Stimulated activated CD8-positive, alpha-beta memory T cell treated with anti-CD3 and anti-CD28 coated beads, Interleukin-12 subunit alpha, Interleukin-12 subunit beta, amount 100 ng/mL, for 1 hour (primary cell): ENCODE measurements around the gene CNGB1.
"Not testable (repeated sequence)": the region's sequence is repeated elsewhere in the genome, so short reads cannot be mapped to it uniquely, and the experiment has no call there.

ENCODE experiments used
- DNase-seq: peaks from one replicate; pipeline ENCODE4 v3.0.0-alpha.2; 2020; ENCODE audit warnings: low read depth

CNGB1 gene

DNA sequence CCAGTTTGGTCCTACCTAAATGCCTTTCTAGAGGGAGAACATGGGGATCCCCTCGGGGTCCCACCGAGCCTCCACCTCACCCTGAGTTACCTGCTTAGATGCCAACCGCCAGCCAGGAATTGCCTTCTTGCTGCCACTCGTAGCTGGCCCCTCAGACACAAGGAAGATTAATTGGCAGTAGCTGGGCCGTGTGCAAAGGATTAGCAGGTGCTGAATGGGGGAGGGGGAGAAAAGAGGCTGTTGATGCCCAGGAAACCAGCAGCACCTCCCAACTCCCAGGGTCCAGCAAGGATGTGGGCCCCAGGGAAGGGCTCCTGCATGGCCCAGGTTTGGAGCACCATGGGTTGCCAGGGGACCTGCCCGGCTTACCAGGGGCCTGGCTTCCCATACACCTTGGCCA lies at the start of gene CNGB1:
TSS of gene CNGB1 (minus strand) at position 159 of the 400 bp plus-strand sequence. CDS start 3,842 bp downstream, outside the sequence.
- no peak for DNase-seq

DNA sequence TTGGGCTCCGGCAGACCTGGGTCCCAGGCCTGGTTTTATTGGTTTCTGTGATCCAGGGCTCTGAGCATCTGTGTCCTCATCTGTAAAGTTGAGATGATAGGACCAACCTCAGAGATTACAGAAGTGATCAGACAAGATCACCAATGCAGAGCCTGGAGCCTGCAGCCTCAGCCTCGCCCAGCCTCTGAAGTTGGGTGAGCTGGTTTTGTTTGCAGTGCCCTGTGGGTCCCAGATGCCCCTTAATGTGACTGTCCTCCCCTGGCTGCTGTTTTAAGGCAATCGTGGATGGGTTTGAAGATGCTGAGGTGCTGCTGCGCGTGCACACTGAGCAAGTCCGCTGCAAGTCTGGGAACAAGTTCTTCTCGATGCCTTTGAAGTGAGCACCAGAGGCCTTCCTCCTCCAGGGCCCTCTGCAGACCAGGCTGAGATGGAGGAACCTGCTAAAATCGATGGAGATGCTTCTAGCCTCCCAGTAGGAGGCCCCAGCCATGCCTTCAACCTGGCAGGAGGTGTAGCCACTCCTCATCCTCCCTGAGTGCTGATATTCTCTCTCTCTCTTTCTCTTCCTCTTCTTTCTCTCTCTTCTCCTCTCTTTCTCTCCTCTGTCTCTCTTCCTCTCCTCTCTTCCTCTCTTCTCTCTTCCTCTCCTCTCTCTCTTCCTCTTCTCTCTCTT lies 49.1 kb upstream of the CNGB1 start:
- DNase-seq = no peak

DNA sequence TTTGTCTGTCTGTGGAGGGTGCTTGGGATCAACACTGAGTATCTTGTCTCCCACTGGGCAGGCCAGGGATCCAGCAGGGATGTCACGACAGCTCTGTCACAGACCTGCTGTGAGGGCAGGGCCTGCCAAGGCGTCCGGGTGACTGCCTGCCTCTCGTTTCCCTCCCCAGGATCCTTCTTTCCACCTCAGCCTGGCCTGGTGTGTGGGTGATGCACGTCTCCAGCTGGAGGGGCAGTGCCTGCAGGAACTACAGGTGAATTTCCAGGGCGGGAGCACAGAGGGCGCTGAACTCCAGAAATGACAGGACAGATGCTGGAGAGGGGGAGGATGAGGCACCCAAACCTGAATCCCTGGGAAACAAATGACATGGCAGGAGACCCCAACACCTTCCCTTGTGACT lies 47.9 kb upstream of the CNGB1 start:
- no peak for DNase-seq

DNA sequence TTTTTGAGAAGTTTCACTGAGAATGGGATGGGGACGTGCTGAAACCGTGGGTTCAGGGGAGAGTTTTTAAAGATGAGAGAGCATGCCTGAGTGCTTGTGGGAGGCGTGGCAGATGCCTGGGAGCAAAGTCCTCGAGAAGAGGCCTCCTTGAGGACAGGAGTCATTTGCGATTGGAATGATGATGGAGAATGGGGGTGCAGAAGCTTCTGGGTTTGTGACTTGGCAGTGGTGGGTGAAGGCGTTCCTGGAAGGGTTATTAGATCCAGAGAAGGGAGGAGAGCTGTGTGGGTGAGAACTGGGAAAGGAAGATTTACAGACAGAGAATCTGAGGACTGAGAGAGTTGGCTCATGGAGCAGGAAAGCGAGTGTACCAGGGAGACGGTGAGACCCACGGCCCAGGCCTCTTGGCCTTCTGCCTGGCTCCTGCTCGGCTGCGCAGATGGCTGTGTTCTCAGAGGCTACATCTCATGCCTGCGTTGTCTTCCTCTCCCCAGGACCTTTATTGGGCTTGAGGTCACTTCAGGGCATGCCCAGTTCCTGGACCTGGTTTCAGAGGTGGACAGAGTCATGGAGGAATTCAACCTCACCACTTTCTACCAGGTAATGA lies 46.0 kb upstream of the CNGB1 start:
- DNase-seq = no peak

DNA sequence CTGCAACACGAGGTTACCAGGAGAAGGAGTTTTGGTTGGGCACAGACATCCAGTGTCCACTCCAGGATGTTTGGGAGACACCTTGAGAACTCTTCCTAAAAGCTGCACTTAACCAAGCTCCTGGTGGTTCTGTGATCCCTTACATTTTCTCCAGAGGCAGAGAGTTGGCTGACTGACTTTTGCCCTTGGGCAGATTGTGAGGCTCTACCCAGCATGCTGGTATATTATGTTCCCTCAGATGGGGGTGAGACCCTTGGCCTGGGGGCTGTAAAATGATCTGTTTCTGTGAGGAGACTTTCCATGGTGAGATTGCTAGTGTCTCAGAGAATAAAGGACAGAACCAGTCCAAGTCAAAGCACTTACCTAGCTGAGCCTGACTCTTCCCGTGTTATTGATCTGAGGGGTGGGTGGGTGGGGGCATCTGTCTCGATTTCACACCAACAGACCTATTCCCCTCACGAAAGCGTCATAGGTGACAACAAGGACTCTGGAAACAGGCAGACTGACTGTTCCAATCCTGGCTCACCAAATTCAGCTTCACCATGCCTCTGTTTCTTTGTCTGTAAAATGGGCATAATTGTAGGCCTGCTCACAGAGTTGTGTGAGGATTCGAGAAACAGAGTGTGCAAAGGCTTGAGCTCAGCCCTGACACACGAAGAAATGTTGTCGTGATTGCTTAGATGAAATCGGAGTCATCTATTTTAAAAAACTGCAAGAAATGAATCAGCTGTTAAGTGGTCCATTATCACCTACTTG lies 42.5 kb upstream of the CNGB1 start:
- no peak for DNase-seq

DNA sequence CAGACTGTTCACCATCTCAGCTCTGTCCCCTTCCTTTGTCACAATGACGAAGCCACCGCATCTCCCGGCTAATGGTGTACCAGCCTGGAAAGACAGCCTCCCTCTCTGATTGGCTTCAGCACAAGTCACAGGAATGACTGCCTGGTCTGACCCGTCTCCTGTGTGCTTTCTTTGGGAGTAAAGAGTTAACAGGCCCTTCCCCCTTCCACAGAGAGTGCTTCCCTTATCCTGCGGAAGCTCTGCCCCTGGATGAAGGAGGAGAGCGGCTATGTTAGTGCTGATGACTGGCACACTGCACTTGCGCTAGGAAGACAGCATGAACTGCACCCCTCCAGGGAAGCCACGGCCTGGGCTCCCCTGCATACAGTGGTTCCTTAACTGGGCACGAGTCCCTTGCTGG lies 41.6 kb upstream of the CNGB1 start:
- DNase-seq = no peak

DNA sequence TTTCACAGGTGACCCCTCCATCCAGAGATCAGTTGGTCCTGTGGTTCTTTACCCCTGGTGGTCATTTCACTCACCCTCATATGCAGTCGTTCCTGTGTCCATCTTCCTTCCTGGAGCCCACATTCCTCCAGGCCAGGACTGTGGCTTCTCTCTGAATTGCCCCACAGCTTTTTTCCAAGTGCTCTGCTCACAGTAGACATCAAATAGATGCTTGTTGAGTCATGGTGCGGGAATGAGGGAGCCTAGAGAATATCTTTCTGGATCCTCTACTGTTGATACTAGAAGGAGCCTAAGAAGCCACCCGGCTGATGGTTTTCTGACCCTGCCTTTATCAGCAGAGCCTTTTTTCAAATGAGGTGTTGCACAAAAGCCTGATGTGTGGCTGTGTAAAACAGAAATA lies 40.7 kb upstream of the CNGB1 start:
- DNase-seq = no peak

DNA sequence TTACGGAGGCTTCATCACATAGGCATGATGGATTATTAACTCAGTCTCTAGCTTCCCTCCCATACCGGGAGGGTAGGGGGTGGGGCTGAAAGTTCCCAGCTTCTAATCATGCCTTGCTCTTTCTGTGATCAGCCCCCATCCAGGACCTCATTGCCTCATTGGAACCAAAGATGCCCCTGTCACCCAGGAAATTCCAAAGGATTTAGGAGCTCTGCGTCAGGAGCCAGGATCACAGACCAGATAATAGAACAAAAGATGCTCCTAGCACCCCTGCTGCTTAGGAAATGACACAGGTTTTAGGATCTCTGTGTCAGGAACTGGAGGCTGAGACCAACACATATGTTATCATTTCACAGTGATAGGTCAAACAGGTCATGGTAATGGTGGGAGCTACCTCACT lies 40.0 kb upstream of the CNGB1 start:
- DNase-seq = no peak

DNA sequence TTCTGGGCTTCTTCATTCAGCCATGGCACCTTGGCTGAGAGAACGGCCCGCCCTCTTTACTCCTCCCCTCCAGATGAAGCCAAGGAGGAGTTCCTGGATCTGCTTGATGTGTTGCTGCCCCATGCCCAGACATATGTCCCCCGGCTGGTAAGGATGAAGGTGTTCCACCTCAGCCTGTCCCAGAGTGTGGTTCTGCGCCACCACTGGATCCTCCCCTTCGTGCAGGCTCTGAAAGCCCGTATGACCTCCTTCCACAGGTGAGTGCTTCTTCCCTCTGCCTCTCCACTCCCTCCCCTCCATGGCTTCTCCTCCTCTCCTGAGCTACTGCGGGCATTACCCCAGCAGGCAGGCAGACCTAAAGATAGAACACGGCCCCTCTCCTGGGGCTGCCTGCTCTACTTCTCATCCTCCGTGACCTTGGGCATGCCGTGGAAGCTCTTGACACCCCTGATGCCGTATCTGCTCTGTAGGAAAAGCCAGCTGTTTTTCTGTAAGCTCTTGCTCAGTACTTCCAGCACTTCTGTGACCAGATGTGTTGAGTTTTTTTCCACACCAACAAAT lies 39.0 kb upstream of the CNGB1 start:
- no peak for DNase-seq

DNA sequence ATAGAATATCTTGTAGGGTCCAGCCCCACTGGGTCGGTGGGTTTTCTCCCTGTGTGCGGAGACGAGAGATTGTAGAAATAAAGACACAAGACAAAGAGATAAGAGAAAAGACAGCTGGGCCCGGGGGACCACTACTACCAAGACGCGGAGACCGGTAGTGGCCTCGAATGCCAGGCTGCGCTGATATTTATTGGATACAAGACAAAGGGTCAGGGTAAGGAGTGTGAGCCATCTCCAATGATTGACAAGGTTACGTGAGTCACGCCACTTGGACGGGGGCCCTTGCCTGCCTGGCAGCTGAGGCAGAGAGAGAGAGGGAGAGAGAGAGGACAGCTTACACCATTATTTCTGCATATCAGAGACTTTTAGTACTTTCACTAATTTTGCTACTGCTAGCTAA lies 33.8 kb upstream of the CNGB1 start:
- not testable (repeated sequence) for DNase-seq

DNA sequence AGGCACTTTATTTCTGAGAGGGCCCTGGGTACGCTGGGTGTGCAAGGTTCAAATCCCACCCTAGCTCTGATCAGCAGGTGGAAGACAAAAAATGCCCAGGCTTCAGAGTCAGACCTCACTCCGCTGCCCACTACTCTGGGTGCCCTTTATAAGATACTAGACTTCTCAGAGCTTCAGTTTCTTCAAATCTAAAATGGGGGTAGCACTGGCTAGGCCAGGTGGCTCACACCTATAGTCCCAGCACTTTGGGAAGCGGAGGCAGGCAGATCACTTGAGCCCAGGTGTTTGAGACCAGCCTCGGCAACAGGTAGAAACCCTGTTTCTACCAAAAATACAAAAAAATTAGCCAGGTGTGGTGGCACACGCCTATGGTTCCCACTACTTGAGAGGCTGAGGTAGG lies 32.0 kb upstream of the CNGB1 start:
- DNase-seq = no peak

DNA sequence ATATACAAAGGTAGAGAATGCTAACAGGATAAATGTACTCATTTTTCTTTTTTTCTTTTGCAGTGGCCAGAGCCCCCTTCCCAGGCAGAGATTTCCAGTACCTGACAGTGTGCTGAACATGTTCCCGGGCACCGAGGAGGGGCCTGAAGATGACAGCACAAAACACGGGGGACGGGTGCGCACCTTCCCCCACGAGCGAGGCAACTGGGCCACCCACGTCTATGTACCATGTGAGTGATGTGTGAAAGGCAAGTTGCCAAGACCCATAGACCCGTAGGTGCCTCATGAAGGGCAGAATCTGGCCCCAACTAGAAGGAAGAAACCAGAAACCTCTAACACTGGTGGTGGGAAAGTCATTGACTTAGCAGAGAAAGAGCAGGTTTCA lies 31.5 kb upstream of the CNGB1 start:
- no peak for DNase-seq

DNA sequence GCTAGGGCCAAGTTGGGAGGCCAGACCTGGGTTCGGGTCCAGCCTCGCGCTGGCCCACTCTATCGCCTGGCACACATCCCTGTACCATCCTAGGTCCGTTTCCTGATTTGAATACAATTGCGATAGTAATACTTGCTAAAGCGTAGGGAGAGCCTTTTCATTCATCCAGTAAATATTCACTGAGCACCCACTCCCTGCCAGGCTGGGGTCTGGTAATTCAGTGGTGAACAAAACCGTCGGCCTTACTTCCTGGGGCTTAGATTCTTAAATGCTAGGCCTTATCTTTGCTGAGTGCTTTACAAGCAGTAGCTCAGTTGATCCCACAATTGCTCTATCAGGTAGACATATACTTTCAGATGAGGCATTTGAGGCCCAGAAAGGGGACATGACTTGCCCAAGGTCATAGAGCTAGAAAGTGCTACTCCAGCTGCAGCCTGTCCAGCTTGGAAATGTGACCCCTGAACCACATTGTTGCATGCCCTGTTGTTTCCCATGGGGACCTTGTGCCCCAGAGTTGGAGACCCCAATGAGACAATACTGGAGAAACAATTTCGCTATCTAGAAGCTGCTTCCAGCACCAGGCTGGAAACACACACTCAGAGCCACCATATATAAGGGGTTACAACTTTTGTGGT lies 31.0 kb upstream of the CNGB1 start:
- DNase-seq = no peak

DNA sequence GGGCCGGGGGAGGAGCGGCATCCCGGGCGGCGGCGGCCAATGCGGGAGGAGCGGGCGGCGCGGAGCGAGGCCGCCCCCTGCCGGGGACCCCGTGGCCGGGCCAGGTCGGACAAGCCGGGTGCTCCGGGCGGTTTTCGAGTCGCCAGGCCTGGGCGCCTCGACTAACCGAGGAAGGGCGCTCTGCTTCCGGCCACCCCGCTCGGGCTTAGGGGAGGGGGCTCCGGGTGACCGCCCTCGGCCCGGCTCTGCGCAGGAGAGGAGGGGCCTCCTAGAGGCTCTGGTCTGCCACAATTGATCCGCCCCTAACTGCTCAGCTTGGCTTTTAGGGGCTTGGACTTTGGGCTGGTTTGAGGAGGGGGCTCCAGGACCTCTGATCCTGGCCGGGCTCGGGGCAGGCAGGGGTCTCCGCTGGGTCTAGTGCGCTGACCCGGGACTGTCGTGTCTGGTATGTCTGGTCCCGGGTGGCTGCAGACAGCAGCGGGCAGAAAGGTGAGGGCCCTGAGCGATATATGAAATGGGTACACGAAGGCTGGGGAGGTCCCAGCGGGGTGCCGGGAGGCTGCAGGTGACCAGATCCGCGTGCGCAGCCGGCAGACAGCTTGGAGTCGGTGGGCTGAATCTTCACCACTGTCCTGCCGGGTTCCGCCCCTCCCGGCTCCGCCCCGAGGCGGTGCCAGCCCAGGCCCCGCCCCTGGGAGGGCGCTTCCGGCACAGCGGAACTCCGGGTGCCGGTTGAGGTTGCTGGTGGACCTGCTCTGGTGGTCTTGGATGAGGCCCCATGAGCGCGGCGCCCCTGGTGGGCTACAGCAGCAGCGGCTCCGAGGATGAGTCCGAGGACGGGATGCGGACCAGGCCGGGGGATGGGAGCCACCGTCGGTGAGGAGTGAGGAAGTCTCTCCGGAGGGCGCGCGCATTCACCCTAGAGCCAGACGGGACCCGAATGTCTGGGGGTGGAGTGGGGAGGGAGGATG lies 30.1 kb upstream of the CNGB1 start, which contains the start of gene USB1:
TSS of gene USB1 (plus strand) at position 702 of the 971 bp plus-strand sequence. CDS start at position 779, 77 bp downstream.
- peak; percentile 61 for DNase-seq

DNA sequence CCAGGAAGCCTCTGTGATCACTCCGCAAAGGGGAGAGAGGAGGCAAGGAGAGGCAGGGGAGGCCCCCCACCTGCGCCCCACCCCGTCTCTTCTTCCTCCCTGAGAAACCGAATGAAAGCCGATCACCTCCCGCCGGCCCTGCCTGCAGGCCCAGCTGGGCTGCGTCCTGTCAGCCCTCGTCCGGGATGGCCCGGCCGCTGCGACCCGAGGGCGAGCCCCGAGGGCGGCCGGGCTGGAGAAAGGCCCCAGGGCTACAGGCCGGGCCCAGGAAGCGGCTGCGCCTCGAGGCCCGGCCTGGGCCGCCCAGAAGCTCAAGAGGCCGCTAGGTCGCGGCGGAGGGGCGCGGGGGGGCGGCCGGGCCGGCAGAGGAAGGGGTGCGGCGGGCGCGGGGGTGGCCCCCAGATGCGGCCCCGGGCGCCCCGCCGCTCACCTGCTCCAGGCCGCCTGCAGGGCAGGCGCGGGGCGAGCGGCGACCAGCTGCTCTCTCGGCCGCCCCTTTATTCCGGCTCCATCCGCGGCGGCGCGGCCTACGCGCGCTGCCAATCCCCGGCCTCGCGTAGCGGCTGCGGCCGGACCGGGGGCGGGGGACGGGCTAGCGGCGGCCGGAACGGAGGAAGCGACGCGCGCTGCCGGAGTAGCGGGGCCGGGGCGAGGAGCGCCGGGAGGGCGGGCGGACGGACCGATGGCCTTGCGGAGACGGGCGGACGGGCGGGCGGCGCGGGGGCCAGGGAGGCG lies 29.2 kb upstream of the CNGB1 start, which contains the start of gene ZNF319:
TSS of gene ZNF319 (minus strand) at position 702 of the 735 bp plus-strand sequence. CDS start 2,407 bp downstream, outside the sequence.
- no peak for DNase-seq

DNA sequence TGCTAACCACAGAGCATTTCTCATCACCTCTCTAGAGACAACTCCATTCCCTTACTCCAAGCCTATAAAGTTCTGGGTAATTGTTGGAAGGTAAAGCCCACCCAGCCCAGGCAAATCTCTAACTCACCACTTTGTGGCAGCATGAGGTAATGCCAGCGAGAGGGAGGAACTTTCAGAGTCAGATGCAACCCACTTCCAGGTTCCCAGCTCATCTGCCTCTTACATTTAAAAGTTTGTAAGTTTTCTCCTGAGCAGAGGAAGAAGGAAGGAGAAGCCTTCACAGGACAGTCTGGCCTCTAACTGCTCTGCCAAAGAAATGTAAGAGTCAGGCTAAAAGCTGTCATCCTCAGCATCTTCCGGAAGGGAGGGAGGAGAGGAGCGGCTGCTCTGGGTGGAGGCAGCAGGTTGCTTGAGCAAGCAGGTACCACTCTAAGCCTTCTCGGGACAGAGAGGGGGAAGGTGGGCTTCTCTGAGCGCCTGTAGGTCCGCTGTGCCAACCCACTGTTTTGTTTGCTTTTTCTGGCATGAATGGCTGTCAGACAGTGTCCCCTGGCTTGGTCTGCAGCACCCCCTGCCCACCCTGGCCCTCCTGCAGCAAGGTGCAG lies 28.5 kb upstream of the CNGB1 start:
- DNase-seq = no peak

DNA sequence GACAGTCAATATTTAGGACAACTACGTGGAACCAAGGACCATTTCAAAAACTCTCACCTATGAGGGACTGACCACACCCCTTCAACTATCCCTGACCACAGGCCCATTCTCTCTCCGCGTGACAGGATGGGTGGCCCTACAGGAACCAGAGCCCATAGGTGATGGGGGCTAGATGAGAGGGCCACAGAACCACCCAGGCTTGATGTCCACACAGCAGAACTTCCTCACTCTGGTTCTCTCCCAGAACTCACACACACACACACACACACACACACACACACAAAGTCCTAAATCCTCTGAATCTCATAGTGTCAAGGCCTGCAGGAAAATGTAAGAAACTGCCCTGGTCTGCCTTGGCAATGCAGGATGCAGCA lies 28.1 kb upstream of the CNGB1 start:
- no peak for DNase-seq

DNA sequence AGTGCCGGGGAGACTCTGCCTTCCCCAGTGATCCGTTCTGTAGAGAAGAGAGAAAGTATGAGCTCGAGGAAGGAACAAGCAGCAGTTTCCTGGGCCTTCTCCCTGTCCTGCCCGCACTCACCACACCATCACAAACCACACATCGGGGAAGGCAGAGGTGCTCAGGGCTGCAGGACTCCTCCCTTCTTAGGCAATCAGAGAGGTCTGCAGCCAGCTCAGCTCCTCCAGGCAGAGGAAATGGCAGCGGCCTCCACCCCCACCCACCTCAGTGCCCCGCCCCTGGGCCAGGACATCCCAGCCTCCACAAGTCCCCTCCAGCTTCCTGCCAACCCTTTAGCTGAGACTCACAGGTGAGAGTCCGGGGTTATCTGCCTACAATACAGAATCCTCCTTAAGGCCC lies 27.6 kb upstream of the CNGB1 start:
- DNase-seq = peak; percentile 33

DNA sequence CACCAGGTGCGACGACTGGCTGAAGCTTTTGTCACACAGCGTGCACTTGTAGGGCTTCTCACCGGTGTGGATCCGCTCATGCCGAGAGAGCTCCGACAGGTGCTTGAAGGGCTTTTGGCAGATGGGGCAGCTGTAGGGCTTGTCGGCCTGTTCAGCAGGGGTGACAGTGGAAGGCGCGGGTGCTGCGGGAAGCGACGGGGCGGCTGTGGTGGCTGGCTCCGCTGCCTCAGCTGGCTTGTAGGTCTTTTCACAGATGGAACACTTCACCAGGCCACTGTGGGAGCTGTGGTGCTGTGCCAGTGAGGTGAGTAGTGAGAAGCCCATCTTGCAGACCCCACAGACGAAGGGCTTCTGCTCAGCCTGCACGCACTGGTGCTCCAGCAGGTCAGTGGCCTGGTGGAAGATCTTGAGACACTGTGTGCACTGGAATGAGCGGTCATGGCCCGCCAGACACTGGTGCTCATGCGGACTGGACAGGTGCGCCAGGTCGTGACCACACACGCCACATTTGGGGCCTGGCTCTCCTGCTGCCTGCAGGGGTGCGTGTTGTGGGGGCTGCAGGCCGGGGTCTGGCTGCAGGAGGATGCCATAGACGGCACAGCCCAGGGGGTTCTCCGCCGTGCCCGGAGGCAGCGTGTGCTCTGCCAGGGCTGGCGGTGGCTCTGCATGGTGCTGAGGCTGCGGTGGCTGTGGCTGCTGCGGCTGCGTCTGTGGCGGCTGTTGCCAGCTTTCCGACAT lies 26.8 kb upstream of the CNGB1 start:
- no peak for DNase-seq
